Measurements from ENCODE around the gene FAHD2A. TPM values are rescaled to one million over a fixed set of nuclear protein-coding genes. Genes with fewer than 3 reads are reported as not detected.
"Not testable (repeated sequence)": the region's sequence is repeated elsewhere in the genome, so short reads cannot be mapped to it uniquely, and the experiment has no call there.

The FAHD2A gene
- total RNA-seq, 4 donors from 2014 or later = 17.7 to 28.8 (median 26.0) TPM

GRCh38 chr2:95390881-95391321, 11.6 kb upstream of the FAHD2A start:
- TF ChIP-seq CTCF (IDR thresholded peaks at IDR 0.05) = no peak
- DNase-seq (ENCODE audit: low spot score) (no peak), ATAC-seq (ENCODE audit: low FRiP score) (no peak)

DNA sequence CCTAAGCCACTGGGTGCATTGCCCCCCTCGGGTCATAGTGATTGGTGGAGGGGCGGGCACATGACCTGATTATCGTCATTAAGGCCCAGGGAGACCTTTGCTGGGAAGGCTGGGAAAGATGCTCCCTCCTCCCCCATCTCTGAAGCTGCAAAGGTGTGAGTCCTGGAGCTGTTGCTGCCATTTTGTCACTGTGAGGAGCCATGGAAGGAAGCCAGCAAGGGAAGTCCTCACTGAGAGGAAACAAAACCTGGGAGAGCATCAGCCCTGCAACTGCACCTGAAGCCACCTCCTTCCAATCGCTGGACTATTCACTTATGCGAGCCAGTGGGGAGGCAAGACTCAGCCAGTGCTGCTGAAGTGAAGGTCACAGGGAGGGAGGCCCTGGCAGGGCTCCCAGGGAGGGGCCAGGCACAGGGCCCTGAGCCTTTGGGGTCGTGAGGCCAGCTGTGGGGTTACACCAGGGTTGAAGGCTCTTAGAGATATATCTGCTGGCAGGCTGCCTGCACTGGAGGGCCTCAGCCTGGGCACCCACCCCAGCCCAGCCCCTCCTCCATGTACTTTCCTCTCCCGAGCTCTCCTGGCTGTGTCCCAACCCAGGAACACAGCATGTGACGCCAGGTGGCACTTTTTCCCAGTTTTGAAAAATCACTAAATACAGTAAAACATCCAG, 10.7 kb upstream of the FAHD2A start:
- TF ChIP-seq CTCF (IDR thresholded peaks at IDR 0.05) = no peak
- ATAC-seq (ENCODE audit: low FRiP score) (no peak), DNase-seq (ENCODE audit: low spot score) (no peak)

GRCh38 chr2:95392320-95392719, 10.2 kb upstream of the FAHD2A start:
- no peak for TF ChIP-seq CTCF (IDR thresholded peaks at IDR 0.05)
- DNase-seq (ENCODE audit: low spot score) (no peak), ATAC-seq (ENCODE audit: low FRiP score) (no peak)

GRCh38 chr2:95392730-95393455, 9.6 kb upstream of the FAHD2A start:
- ATAC-seq (ENCODE audit: low FRiP score) = no peak
- no peak for TF ChIP-seq CTCF (IDR thresholded peaks at IDR 0.05)
- DNase-seq (ENCODE audit: low spot score) = no peak

- no peak for DNase-seq (ENCODE audit: low spot score)
- no peak for TF ChIP-seq CTCF (IDR thresholded peaks at IDR 0.05)
- no peak for ATAC-seq (ENCODE audit: low FRiP score)
These were observed 8.6 kb upstream of the FAHD2A start for GRCh38 chr2:95393901-95394300.

DNA sequence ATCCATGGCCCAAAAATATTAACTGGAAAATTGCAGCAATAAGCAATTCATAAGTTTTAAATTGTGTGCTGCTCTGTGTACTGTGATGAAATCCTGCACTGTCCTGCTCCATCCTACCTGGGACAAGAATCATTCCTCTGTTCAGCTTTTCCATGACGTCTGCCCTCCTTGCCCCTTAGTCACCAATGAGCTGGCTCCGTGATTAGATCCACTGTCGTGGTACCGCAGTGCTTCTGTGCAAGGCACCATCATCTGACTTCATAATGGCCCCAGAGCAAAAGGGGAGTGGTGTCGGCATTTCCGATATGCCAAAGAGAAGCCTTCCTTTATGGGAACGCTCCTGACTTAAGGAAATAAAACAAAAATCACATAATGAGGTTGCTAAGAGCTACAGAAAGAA, 3.4 kb upstream of the FAHD2A start:
- TF ChIP-seq CTCF (IDR thresholded peaks at IDR 0.05) = no peak
- no peak for ATAC-seq (ENCODE audit: low FRiP score)
- no peak for DNase-seq (ENCODE audit: low spot score)

DNA sequence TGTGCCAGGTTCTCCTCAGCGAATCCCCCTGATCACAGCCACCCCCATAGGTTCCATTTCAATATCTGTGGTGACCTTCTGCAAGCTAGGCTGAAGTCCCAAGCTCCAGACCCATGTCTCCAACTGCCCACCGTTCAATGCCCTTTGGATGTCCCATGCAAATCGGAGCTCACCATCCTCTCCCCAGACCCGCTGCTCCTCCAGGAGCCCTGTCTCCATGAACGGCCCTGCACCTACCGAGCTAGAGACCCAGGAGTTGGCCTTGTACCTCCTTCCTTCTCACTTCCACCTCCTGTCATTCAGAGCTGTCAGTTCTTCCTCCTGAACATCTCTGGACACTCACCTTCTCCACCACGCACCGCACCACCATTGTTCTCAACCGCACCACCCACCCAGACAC, 1.0 kb upstream of the FAHD2A start:
- no peak for ATAC-seq (ENCODE audit: low FRiP score)

DNA sequence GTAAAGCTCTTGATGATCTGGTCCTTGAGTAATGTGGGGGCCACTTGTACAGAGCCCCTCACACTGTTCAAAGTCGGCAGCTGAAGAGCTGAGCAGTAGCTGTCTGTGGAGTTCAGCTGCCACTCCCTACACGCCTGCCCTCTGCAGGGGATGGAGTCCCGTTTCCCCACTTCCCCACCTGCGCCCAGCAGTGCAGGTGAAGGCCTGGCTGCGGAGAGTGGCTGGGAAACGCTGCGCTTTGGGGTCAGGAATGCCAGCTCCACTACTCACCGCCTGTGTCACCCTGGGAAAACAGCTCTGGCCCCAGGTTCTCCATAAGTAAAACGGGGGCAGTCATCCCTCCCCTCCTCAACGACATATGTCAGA, 521 bp upstream of the FAHD2A start:
- not testable (repeated sequence) for DNase-seq (ENCODE audit: low spot score)
- peak; percentile 55 for ATAC-seq (ENCODE audit: low FRiP score)

More for the DNA sequence above, 1.0 kb upstream of the FAHD2A start:
- DNase-seq (ENCODE audit: low spot score) = no peak
- no peak for TF ChIP-seq CTCF (IDR thresholded peaks at IDR 0.05)

- peak; percentile 62 for ATAC-seq (ENCODE audit: low FRiP score)
- DNase-seq (ENCODE audit: low spot score) = not testable (repeated sequence)
These were observed 755 bp downstream of the FAHD2A start for GRCh38 chr2:95403204-95403721.

DNA sequence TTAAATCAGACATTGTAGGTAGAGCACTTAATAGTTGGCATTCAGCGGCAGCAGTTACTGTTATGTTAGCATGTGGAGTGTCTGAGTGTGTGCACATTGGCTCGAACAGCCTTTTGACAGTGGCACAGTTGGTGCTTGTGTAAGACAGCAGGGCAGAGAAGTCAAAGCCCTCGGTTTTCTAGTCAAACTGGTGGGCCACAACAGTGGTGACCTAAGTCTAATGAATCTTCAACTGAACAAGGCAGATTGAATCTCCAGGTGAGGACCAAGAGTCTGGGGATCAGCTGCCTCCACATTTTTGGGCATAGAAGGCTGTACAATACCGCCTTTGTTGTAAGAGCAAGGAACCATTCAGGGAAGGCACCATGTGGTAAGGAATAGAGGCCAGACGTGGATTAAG, 1.3 kb downstream of the FAHD2A start:
- DNase-seq (ENCODE audit: low spot score); ATAC-seq (ENCODE audit: low FRiP score): not testable (repeated sequence)
